GM23338 (cell line): Measurements from ENCODE around the gene OSBPL10. TPM values are rescaled to one million over a fixed set of nuclear protein-coding genes. Genes with fewer than 3 reads are reported as not detected.

Experiments
- ATAC-seq: fragments of 200-7000 bp; cut with Tn5 transposase; 3 replicates; pipeline ENCODE4 v1.9.1; 2020
- DNase-seq: peaks from one replicate; pipeline ENCODE4 v3.0.0-alpha.2; 2015; ENCODE audit warnings: low spot score
- H2AFZ ChIP-seq: fragments of 200-600 bp; sonication (generic); 2 replicates; pipeline ENCODE4 v1.8.0; 2016; ENCODE audit warnings: antibody characterized with exemption, mild to moderate bottlenecking, moderate library complexity
- H3F3A ChIP-seq: fragments of 200-600 bp; sonication (generic); replicated peaks from 2 replicates; pipeline ENCODE4 v1.8.0; 2017; ENCODE audit warnings: antibody characterized with exemption, mixed run types, low read depth
- H3K27ac ChIP-seq: fragments of 200-600 bp; sonication (generic); 2 replicates; pipeline ENCODE4 v1.6.1; 2016; ENCODE audit warnings: low read depth
- H3K27me3 ChIP-seq: fragments of 200-600 bp; sonication (generic); 2 replicates; pipeline ENCODE4 v1.8.0; 2016; ENCODE audit warnings: mild to moderate bottlenecking, mixed run types, moderate library complexity; ENCODE audit not compliant: insufficient read depth
- H3K36me3 ChIP-seq: fragments of 200-600 bp; sonication (generic); 2 replicates; pipeline ENCODE4 v1.8.0; 2016; ENCODE audit warnings: mild to moderate bottlenecking; ENCODE audit not compliant: insufficient read depth
- H3K4me1 ChIP-seq: fragments of 200-600 bp; sonication (generic); 2 replicates; pipeline ENCODE4 v1.8.0; 2016; ENCODE audit warnings: mild to moderate bottlenecking, moderate library complexity; ENCODE audit not compliant: insufficient read depth
- H3K4me2 ChIP-seq: fragments of 200-600 bp; sonication (generic); 2 replicates; pipeline ENCODE4 v1.7.1; 2017; ENCODE audit warnings: mixed run types
- H3K4me3 ChIP-seq: fragments of 200-600 bp; sonication (generic); 2 replicates; pipeline ENCODE4 v1.6.1; 2016; ENCODE audit warnings: mixed run types
- H3K79me2 ChIP-seq: fragments of 200-600 bp; sonication (generic); replicated peaks from 2 replicates; pipeline ENCODE4 v1.8.0; 2017; ENCODE audit warnings: mild to moderate bottlenecking; ENCODE audit not compliant: insufficient read depth
- H3K9me2 ChIP-seq: fragments of 200-600 bp; sonication (generic); 2 replicates; pipeline ENCODE4 v1.8.0; 2017; ENCODE audit not compliant: insufficient read depth
- H4K20me1 ChIP-seq: fragments of 200-600 bp; sonication (generic); replicated peaks from 2 replicates; pipeline ENCODE4 v1.8.0; 2017; ENCODE audit warnings: mild to moderate bottlenecking; ENCODE audit not compliant: insufficient read depth
- H3K27ac Mint-ChIP-seq: 2 replicates; pipeline ENCODE4 v1.8.0; 2020; ENCODE audit warnings: inconsistent platforms, mild to moderate bottlenecking, moderate library complexity, mixed read lengths
- H3K27me3 Mint-ChIP-seq: 3 replicates; pipeline ENCODE4 v1.8.0; 2022; ENCODE audit warnings: low read depth, mild to moderate bottlenecking, moderate library complexity, mixed read lengths, inconsistent platforms; ENCODE audit not compliant: insufficient read depth, poor library complexity
- H3K36me3 Mint-ChIP-seq: 3 replicates; pipeline ENCODE4 v1.8.0; 2021; ENCODE audit warnings: low read depth, mild to moderate bottlenecking, inconsistent platforms, moderate library complexity, mixed read lengths
- H3K4me1 Mint-ChIP-seq: 3 replicates; pipeline ENCODE4 v1.8.0; 2020; ENCODE audit warnings: mild to moderate bottlenecking, inconsistent platforms, mixed read lengths
- H3K4me3 Mint-ChIP-seq: 3 replicates; pipeline ENCODE4 v1.8.0; 2021; ENCODE audit warnings: moderate library complexity, mild to moderate bottlenecking, inconsistent platforms, mixed read lengths
- H3K9me3 Mint-ChIP-seq: 3 replicates; pipeline ENCODE4 v1.8.0; 2020; ENCODE audit warnings: moderate library complexity, mild to moderate bottlenecking, inconsistent platforms, mixed read lengths
- CREB1 ChIP-seq: fragments of 250-450 bp; sonication (Bioruptor Pico); IDR thresholded peaks from 2 replicates; pipeline ENCODE4 v1.5.0; 2020; ENCODE audit warnings: low read depth, mild to moderate bottlenecking, moderate library complexity
- CTCF ChIP-seq, 2 experiments: fragments of 200-600 bp in 1 of 2; sonication (generic) in 1 of 2; conservative IDR thresholded peaks; 2 replicates each; pipeline versions ENCODE4 v1.5.1 to v1.6.1; 2016 to 2017; ENCODE audit warnings: antibody characterized with exemption in 2 of 2, low read depth in 2 of 2, mild to moderate bottlenecking in 2 of 2, moderate library complexity in 1 of 2
- ETS1 ChIP-seq: IDR thresholded peaks from 2 replicates; pipeline ENCODE4 v1.6.1; 2016; ENCODE audit warnings: antibody characterized with exemption
- EZH2 ChIP-seq: fragments of 200-600 bp; sonication (generic); IDR thresholded peaks from one replicate; pipeline ENCODE4 v1.8.0; 2017; ENCODE audit warnings: antibody characterized with exemption, mild to moderate bottlenecking, low read depth; ENCODE audit not compliant: unreplicated experiment
- EZH2phosphoT487 ChIP-seq: fragments of 200-600 bp; sonication (generic); IDR thresholded peaks from one replicate; pipeline ENCODE4 v1.8.1; 2018; ENCODE audit warnings: antibody characterized with exemption; ENCODE audit not compliant: unreplicated experiment
- JUNB ChIP-seq: IDR thresholded peaks from one replicate; pipeline ENCODE4 v1.6.1; 2016; ENCODE audit warnings: antibody characterized with exemption; ENCODE audit not compliant: unreplicated experiment
- NANOG ChIP-seq: IDR thresholded peaks from 2 replicates; pipeline ENCODE4 v1.6.1; 2016; ENCODE audit warnings: antibody characterized with exemption, borderline replicate concordance
- POLR2AphosphoS5 ChIP-seq: IDR thresholded peaks from 2 replicates; pipeline ENCODE4 v1.6.1; 2016; ENCODE audit warnings: antibody characterized with exemption, low read depth
- STAT1 ChIP-seq: IDR thresholded peaks from one replicate; pipeline ENCODE4 v1.6.1; 2016; ENCODE audit warnings: antibody characterized with exemption; ENCODE audit not compliant: unreplicated experiment
- ZNF114 ChIP-seq: fragments of 250-450 bp; sonication (Bioruptor Pico); IDR thresholded peaks from 2 replicates; pipeline ENCODE4 v1.5.0; 2020; ENCODE audit warnings: mild to moderate bottlenecking, moderate library complexity
- ZNF331 ChIP-seq: fragments of 250-450 bp; sonication (Bioruptor Pico); IDR thresholded peaks from 2 replicates; pipeline ENCODE4 v1.5.0; 2020; ENCODE audit warnings: low read depth, mild to moderate bottlenecking, moderate library complexity
- polyA plus RNA-seq: library from polyadenylated mRNA; unstranded; fragments of >200 nt; fragmentation: Nextera tagmentation; extraction: Ambion mirVana; gene quantifications from 2 replicates; pipeline ENCODE4 v1.2.1, GENCODE V29; 2016
- total RNA-seq: library from RNA; depleted of rRNA; stranded (reverse); fragments of >200 nt; shearing (Covaris generic); gene quantifications from 2 replicates; pipeline ENCODE4 v1.2.3, GENCODE V29; 2014
- TF ChIP-seq, protein P1 (sequence below): fragments of 250-450 bp; sonication (Bioruptor Pico); IDR thresholded peaks from 2 replicates; pipeline ENCODE4 v1.5.0; 2020; ENCODE audit warnings: mild to moderate bottlenecking, moderate library complexity
- TF ChIP-seq, protein P2 (sequence below): IDR thresholded peaks from one replicate; pipeline ENCODE4 v1.6.1; 2018; ENCODE audit warnings: antibody characterized with exemption; ENCODE audit not compliant: unreplicated experiment

OSBPL10 gene
- total and polyA plus RNA-seq, 2 experiments from 2014 or later: 23.8 to 149 TPM

- H4K20me1 ChIP-seq: peaks cover 6% of the 10 kb centered on the region
- no peak overlapping the region for H3K27ac Mint-ChIP-seq
- no peaks in the 10 kb centered on the region for H3K36me3 ChIP-seq
- DNase-seq (no peak), ATAC-seq (no peak)
- no peak overlapping the region for H3K4me2 ChIP-seq
- H3K36me3 Mint-ChIP-seq: peaks cover 24% of the 10 kb centered on the region
- H3K27ac ChIP-seq: no peak overlapping the region
- no peaks in the 10 kb centered on the region for H3K9me2 ChIP-seq
- H3K79me2 ChIP-seq: peaks cover 15% of the 10 kb centered on the region; the same call in 1 of the 2 replicates
- no peak overlapping the region for H3K4me3 ChIP-seq
- H2AFZ ChIP-seq: no peak overlapping the region
- no peaks in the 10 kb centered on the region for H3K27me3 ChIP-seq
- H3F3A ChIP-seq: no peaks in the 10 kb centered on the region
- TF ChIP-seq, protein P1, sequence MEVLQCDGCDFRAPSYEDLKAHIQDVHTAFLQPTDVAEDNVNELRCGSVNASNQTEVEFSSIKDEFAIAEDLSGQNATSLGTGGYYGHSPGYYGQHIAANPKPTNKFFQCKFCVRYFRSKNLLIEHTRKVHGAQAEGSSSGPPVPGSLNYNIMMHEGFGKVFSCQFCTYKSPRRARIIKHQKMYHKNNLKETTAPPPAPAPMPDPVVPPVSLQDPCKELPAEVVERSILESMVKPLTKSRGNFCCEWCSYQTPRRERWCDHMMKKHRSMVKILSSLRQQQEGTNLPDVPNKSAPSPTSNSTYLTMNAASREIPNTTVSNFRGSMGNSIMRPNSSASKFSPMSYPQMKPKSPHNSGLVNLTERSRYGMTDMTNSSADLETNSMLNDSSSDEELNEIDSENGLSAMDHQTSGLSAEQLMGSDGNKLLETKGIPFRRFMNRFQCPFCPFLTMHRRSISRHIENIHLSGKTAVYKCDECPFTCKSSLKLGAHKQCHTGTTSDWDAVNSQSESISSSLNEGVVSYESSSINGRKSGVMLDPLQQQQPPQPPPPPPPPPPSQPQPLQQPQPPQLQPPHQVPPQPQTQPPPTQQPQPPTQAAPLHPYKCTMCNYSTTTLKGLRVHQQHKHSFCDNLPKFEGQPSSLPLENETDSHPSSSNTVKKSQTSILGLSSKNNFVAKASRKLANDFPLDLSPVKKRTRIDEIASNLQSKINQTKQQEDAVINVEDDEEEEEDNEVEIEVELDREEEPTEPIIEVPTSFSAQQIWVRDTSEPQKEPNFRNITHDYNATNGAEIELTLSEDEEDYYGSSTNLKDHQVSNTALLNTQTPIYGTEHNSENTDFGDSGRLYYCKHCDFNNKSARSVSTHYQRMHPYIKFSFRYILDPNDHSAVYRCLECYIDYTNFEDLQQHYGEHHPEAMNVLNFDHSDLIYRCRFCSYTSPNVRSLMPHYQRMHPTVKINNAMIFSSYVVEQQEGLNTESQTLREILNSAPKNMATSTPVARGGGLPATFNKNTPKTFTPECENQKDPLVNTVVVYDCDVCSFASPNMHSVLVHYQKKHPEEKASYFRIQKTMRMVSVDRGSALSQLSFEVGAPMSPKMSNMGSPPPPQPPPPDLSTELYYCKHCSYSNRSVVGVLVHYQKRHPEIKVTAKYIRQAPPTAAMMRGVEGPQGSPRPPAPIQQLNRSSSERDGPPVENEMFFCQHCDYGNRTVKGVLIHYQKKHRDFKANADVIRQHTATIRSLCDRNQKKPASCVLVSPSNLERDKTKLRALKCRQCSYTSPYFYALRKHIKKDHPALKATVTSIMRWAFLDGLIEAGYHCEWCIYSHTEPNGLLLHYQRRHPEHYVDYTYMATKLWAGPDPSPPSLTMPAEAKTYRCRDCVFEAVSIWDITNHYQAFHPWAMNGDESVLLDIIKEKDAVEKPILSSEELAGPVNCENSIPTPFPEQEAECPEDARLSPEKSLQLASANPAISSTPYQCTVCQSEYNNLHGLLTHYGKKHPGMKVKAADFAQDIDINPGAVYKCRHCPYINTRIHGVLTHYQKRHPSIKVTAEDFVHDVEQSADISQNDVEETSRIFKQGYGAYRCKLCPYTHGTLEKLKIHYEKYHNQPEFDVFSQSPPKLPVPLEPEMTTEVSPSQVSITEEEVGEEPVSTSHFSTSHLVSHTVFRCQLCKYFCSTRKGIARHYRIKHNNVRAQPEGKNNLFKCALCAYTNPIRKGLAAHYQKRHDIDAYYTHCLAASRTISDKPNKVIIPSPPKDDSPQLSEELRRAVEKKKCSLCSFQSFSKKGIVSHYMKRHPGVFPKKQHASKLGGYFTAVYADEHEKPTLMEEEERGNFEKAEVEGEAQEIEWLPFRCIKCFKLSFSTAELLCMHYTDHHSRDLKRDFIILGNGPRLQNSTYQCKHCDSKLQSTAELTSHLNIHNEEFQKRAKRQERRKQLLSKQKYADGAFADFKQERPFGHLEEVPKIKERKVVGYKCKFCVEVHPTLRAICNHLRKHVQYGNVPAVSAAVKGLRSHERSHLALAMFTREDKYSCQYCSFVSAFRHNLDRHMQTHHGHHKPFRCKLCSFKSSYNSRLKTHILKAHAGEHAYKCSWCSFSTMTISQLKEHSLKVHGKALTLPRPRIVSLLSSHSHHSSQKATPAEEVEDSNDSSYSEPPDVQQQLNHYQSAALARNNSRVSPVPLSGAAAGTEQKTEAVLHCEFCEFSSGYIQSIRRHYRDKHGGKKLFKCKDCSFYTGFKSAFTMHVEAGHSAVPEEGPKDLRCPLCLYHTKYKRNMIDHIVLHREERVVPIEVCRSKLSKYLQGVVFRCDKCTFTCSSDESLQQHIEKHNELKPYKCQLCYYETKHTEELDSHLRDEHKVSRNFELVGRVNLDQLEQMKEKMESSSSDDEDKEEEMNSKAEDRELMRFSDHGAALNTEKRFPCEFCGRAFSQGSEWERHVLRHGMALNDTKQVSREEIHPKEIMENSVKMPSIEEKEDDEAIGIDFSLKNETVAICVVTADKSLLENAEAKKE (CRISPR knock-in tag): no peak
- TF ChIP-seq ZNF331 (CRISPR knock-in tag): no peak
- TF ChIP-seq NANOG: no peak
- TF ChIP-seq EZH2: no peak
- no peak for TF ChIP-seq CTCF (conservative IDR thresholded peaks at IDR 0.05; ENCODE audit: low read depth in 2 of 2)
- TF ChIP-seq ZNF114 (CRISPR knock-in tag): no peak
- TF ChIP-seq JUNB: no peak
- TF ChIP-seq EZH2phosphoT487: no peak
- no peak for TF ChIP-seq POLR2AphosphoS5
- no peak for TF ChIP-seq CREB1
- TF ChIP-seq, protein P2, sequence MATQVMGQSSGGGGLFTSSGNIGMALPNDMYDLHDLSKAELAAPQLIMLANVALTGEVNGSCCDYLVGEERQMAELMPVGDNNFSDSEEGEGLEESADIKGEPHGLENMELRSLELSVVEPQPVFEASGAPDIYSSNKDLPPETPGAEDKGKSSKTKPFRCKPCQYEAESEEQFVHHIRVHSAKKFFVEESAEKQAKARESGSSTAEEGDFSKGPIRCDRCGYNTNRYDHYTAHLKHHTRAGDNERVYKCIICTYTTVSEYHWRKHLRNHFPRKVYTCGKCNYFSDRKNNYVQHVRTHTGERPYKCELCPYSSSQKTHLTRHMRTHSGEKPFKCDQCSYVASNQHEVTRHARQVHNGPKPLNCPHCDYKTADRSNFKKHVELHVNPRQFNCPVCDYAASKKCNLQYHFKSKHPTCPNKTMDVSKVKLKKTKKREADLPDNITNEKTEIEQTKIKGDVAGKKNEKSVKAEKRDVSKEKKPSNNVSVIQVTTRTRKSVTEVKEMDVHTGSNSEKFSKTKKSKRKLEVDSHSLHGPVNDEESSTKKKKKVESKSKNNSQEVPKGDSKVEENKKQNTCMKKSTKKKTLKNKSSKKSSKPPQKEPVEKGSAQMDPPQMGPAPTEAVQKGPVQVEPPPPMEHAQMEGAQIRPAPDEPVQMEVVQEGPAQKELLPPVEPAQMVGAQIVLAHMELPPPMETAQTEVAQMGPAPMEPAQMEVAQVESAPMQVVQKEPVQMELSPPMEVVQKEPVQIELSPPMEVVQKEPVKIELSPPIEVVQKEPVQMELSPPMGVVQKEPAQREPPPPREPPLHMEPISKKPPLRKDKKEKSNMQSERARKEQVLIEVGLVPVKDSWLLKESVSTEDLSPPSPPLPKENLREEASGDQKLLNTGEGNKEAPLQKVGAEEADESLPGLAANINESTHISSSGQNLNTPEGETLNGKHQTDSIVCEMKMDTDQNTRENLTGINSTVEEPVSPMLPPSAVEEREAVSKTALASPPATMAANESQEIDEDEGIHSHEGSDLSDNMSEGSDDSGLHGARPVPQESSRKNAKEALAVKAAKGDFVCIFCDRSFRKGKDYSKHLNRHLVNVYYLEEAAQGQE: no peak
- TF ChIP-seq STAT1: no peak
- TF ChIP-seq ETS1: no peak
- H3K9me3 Mint-ChIP-seq: no peaks in the 10 kb centered on the region
- H3K4me1 Mint-ChIP-seq: peaks cover 20% of the 10 kb centered on the region
- no peak overlapping the region for H3K4me3 Mint-ChIP-seq
- peaks cover 2% of the 10 kb centered on the region for H3K27me3 Mint-ChIP-seq
- peaks cover 5% of the 10 kb centered on the region; the same call in 1 of the 2 replicates for H3K4me1 ChIP-seq
Observed at GRCh38 chr3:31732548-31732947, 248.5 kb downstream of the OSBPL10 start.
